Thymus (tissue), 11 donors: Measurements from ENCODE around the gene TIMM21. TPM values are rescaled to one million over a fixed set of nuclear protein-coding genes. Genes with fewer than 3 reads are reported as not detected.
A peak's percentile ranks its signal among the peaks of the same experiment; 100 is the strongest.

Experiments used
- DNase-seq, 9 donors: peaks; one replicate each; pipeline ENCODE4 v3.0.0-alpha.2; 2013; ENCODE audit warnings: low spot score in 9 of 9, low read depth in 6 of 9, missing footprints in 1 of 9
- H3K27ac ChIP-seq, 2 donors: one replicate each; pipeline ENCODE4 v1.5.1; 2013; ENCODE audit warnings: control low read depth in 1 of 2, low read depth in 1 of 2, low read length in 1 of 2, mild to moderate bottlenecking in 1 of 2, moderate library complexity in 1 of 2
- H3K27me3 ChIP-seq, 2 donors: one replicate each; pipeline ENCODE4 v1.5.1; 2013; ENCODE audit warnings: low read length in 1 of 2; ENCODE audit not compliant: control insufficient read depth in 2 of 2, insufficient read depth in 1 of 2
- H3K36me3 ChIP-seq, 2 donors: one replicate each; pipeline ENCODE4 v1.5.1; 2013; ENCODE audit warnings: low read length in 1 of 2, mild to moderate bottlenecking in 1 of 2, moderate library complexity in 1 of 2; ENCODE audit not compliant: control insufficient read depth in 2 of 2, insufficient read depth in 2 of 2
- H3K4me1 ChIP-seq, 2 donors: one replicate each; pipeline ENCODE4 v1.5.1; 2013; ENCODE audit warnings: low read length in 2 of 2; ENCODE audit not compliant: control insufficient read depth in 2 of 2, insufficient read depth in 2 of 2
- H3K4me3 ChIP-seq, 2 donors: one replicate each; pipeline ENCODE4 v1.5.1; 2013; ENCODE audit warnings: low read length in 2 of 2, control low read depth in 1 of 2, mild to moderate bottlenecking in 1 of 2
- H3K9me3 ChIP-seq, 2 donors: one replicate each; pipeline ENCODE4 v1.5.1; 2013; ENCODE audit warnings: low read length in 1 of 2, mild to moderate bottlenecking in 1 of 2; ENCODE audit not compliant: control insufficient read depth in 2 of 2, insufficient read depth in 1 of 2
- WGBS: extraction: QIAGEN DNeasy Blood & Tissue Kit; methylation state at CpG from one replicate; pipeline ENCODE4 v1.1.7; 2013; 5-methylcytosine and 5-hydroxymethylcytosine counted together
- polyA plus RNA-seq: library from polyadenylated mRNA; stranded (reverse); fragments of 200-250 nt; gene quantifications from one replicate; pipeline ENCODE4 v1.2.3, GENCODE V29; 2013
- total RNA-seq: library from RNA; stranded (reverse); fragments of 120-200 nt; gene quantifications from one replicate; pipeline ENCODE4 v1.2.4, GENCODE V29; 2013
- donor health status: healthy.

The TIMM21 gene
- total and polyA plus RNA-seq, 2 donors, result 19.7 to 34.5 TPM

- Histone ChIP-seq H3K27me3 (no peaks in the 10 kb centered on the region), H3K36me3 (no peaks in the 10 kb centered on the region), H3K9me3 (no peaks in the 10 kb centered on the region), H3K4me3 (no peak overlapping the region), H3K27ac (no peak overlapping the region), H3K4me1 (peaks cover 3 to 10% of the 10 kb centered on the region in 2 donors)
- DNase-seq, result peak; percentile 18 to 83 (median 55)
- 73% methylated on average over 9 of the region's 9 CpGs for WGBS
Observed at GRCh38 chr18:74116633-74117554, 31.4 kb upstream of the TIMM21 start.

GRCh38 chr18:74123200-74123599, 25.1 kb upstream of the TIMM21 start:
- Histone ChIP-seq H3K27ac (no peak overlapping the region), H3K4me1 (no peaks in the 10 kb centered on the region), H3K9me3 (no peaks in the 10 kb centered on the region), H3K4me3 (no peak overlapping the region), H3K27me3 (no peaks in the 10 kb centered on the region), H3K36me3 (no peaks in the 10 kb centered on the region)
- DNase-seq, result no peak
- 98% methylated on average over 6 of the region's 6 CpGs for WGBS

DNA sequence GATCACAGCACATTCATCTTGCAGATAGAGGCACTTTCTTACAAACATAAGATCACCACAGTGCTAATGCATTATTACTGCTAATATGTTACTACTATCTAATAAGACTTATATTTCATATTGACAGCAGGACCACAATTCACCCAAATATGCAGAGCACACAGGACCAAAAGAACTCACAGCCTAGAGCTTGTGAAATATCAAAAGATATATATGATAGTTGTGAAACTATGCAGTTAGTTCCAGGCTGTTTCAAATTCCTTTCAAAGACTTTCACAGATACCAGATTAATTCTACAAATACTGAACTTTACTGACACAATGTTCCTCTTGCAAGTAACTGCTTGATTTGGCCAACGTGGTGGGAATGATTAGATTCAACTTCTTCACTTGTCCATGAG, 23.7 kb upstream of the TIMM21 start:
- no peak for DNase-seq
- Histone ChIP-seq H3K27me3 (no peaks in the 10 kb centered on the region), H3K4me3 (no peak overlapping the region), H3K27ac (no peak overlapping the region), H3K9me3 (no peaks in the 10 kb centered on the region), H3K4me1 (no peaks in the 10 kb centered on the region), H3K36me3 (no peaks in the 10 kb centered on the region)
- WGBS, result 82% methylated on average over 1 of the region's 1 CpG

DNA sequence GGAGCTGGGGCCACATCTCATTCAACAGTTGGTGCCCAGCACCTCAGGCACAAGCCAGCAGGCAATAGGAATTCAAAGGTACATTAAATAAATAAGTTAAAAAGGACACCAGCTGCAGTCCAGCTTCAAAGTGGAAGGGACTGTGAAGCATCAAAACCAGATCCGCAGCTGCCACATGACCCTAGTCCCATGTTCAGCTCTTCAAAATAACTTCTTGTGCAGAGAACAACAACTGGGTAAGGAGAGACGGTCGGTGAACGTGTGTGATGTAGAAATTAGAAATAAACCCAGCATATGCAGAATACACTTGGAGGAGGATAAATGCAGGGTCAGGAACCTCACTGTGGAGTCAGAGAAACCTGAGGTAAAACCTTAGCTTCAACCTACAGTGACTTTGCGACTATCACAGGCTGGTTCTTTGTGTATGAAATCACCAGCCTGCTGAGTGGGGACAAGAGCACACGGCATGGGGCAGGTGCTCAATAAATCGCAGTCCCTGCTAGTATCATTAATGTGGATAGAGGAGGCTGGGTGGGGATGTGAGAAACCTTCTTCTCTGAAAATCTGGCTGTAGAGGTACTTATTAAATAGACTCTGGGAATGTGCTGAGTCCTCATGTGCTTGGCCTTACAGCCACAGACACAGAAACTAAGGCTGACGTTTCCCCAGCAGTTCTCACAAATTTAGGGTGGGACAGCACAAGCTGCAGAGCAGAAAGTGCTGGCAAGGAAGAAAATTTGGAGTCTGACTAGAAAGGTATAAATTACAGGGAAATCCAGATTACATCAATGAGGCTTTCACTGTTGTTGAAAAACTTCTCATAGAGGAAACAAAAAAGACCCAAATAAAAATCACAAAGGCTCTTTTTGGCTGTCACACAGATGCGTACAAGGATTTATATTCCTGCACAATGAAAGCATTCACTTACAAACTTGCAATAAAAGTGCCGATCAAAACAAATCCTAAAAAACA, 21.4 kb upstream of the TIMM21 start:
- DNase-seq, result no peak
- no peak overlapping the region for H3K27ac ChIP-seq

DNA sequence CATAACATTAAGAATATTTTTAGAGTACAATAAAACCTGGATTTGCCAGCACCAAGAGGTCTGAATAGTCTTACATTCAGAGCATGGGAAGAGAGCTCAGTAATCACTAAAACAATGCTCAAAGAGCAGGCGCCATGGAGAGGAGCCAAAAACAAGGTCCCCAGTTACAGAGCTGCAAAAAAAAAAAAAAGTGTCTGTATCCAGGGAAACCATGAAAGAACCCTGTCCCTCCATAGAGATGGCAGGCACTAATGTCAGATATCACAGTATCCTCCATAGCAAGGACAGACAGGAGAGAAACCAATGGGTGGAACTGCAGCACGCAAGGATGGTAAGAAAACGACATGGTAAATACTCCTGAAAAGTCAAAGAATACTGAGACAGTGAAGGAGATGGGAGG, 20.2 kb upstream of the TIMM21 start:
- no peak overlapping the region for H3K4me3 ChIP-seq
- H3K9me3 ChIP-seq, result no peaks in the 10 kb centered on the region
- H3K27me3 ChIP-seq, result no peaks in the 10 kb centered on the region
- no peak for DNase-seq
- H3K27ac ChIP-seq, result no peak overlapping the region
- H3K4me1 ChIP-seq, result no peaks in the 10 kb centered on the region
- no peaks in the 10 kb centered on the region for H3K36me3 ChIP-seq
- WGBS, result 95% methylated on average over 3 of the region's 3 CpGs

More for the DNA sequence above, 21.4 kb upstream of the TIMM21 start:
- WGBS, result 91% methylated on average over 10 of the region's 10 CpGs
- H3K36me3 ChIP-seq, result no peaks in the 10 kb centered on the region
- no peaks in the 10 kb centered on the region for H3K9me3 ChIP-seq
- no peaks in the 10 kb centered on the region for H3K4me1 ChIP-seq
- no peaks in the 10 kb centered on the region for H3K27me3 ChIP-seq
- H3K4me3 ChIP-seq, result no peak overlapping the region

DNA sequence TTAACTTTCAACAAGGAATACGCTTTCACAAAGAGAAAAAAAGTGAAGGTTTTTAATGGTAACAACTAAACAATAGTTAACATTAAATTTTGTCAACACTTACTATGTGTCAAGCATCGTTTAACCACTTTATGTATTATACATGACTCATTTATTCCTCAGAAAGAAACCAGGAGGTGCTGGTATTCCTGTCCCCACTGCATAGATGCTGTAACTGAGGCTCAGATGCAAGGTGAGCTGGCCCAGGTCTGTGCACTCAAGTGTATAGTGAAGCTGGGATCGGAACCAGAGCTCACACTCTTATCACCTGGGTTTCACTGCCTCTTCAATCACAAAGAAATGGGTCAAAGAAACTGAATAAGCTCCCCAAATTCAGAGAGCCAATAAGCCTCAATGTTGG, 17.2 kb upstream of the TIMM21 start:
- no peak overlapping the region for H3K27ac ChIP-seq
- H3K4me1 ChIP-seq, result no peaks in the 10 kb centered on the region
- no peaks in the 10 kb centered on the region for H3K27me3 ChIP-seq
- no peaks in the 10 kb centered on the region for H3K36me3 ChIP-seq
- no peaks in the 10 kb centered on the region for H3K9me3 ChIP-seq
- 95% methylated on average over 3 of the region's 3 CpGs for WGBS
- no peak overlapping the region for H3K4me3 ChIP-seq
- no peak for DNase-seq

GRCh38 chr18:74132201-74132600, 16.1 kb upstream of the TIMM21 start:
- Histone ChIP-seq H3K4me1 (no peaks in the 10 kb centered on the region), H3K4me3 (no peak overlapping the region), H3K9me3 (no peaks in the 10 kb centered on the region), H3K27me3 (no peaks in the 10 kb centered on the region), H3K27ac (no peak overlapping the region), H3K36me3 (no peaks in the 10 kb centered on the region)
- WGBS, result 95% methylated on average over 3 of the region's 3 CpGs
- DNase-seq, result no peak

DNA sequence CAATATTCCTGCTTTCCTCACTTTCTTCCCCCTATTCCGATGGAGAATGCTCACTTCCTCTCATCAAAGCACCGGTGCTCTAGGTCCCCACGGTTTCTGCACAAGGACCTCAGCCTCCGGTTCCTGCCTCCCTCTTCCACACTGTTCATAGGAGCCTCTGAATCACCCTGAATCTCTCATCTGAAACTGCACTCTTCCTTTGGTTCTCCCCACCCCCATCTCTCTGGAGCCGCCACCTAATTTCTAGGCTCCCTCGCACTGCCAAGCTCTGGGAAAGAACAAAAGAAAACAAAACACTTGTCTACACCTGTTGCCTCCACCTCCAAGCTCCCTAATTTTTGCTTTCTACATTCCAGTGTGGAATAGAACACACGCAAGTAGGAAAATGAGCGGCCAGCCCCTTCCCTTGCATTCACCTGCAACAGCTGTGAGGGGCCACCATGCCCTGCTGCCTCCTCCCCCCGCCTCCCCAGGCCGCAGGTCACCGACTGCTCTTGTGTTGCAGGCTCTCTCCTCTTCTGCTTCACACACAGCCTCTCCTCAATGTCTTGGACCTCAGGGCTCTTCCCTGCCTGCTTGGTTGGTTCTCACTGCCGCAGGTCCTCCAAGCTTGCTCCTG, 10.3 kb upstream of the TIMM21 start:
- H3K4me3 ChIP-seq, result no peak overlapping the region
- H3K27ac ChIP-seq, result no peak overlapping the region
- no peak for DNase-seq
- no peaks in the 10 kb centered on the region for H3K9me3 ChIP-seq
- no peaks in the 10 kb centered on the region for H3K36me3 ChIP-seq
- 94% methylated on average over 12 of the region's 12 CpGs for WGBS
- no peaks in the 10 kb centered on the region for H3K27me3 ChIP-seq
- no peaks in the 10 kb centered on the region for H3K4me1 ChIP-seq
